Activated B cell treated with CpG ODN at 0.5 μM for 24 hours (primary cell): Measurements from ENCODE around the gene R3HDM2. TPM values are rescaled to one million over a fixed set of nuclear protein-coding genes. Genes with fewer than 3 reads are reported as not detected.
"Not testable (repeated sequence)": the region's sequence is repeated elsewhere in the genome, so short reads cannot be mapped to it uniquely, and the experiment has no call there.

Source experiments
- ATAC-seq: fragments of 200-7000 bp; cut with Tn5 transposase; one replicate; pipeline ENCODE4 v1.10.0; 2021; ENCODE audit warnings: low read depth, mild to moderate bottlenecking, moderate library complexity
- CTCF ChIA-PET: fragments of 350-600 bp; sonication (Branson Sonifier 250); formaldehyde crosslinking; loops from one replicate; lab custom pipeline; 2021; ENCODE audit warnings: antibody characterized with exemption; lab: Charles Lee
- POLR2A ChIA-PET: fragments of 350-600 bp; sonication (Branson Sonifier 250); formaldehyde crosslinking; loops from one replicate; lab custom pipeline; 2021; ENCODE audit warnings: antibody characterized with exemption; lab: Charles Lee
- DNase-seq: peaks from one replicate; pipeline ENCODE4 v3.0.0; 2022
- H3K27ac Mint-ChIP-seq: one replicate; pipeline ENCODE4 v1.8.0; 2020; ENCODE audit warnings: mixed read lengths
- H3K27me3 Mint-ChIP-seq: one replicate; pipeline ENCODE4 v1.8.0; 2021; ENCODE audit warnings: mixed read lengths
- H3K36me3 Mint-ChIP-seq: one replicate; pipeline ENCODE4 v1.8.0; 2021; ENCODE audit warnings: low read depth, mixed read lengths
- H3K4me1 Mint-ChIP-seq: one replicate; pipeline ENCODE4 v1.8.0; 2021; ENCODE audit warnings: mixed read lengths
- H3K4me3 Mint-ChIP-seq: one replicate; pipeline ENCODE4 v1.8.0; 2020; ENCODE audit warnings: mild to moderate bottlenecking, mixed read lengths
- H3K9me3 Mint-ChIP-seq: one replicate; pipeline ENCODE4 v1.8.0; 2020; ENCODE audit warnings: mixed read lengths
- CTCF ChIP-seq: fragments of 200-600 bp; IDR thresholded peaks from one replicate; pipeline ENCODE4 v1.8.0; 2022; ENCODE audit warnings: antibody characterized with exemption, mild to moderate bottlenecking
- intact Hi-C: fragments of 100-400 bp; cut with micrococcal nuclease; formaldehyde crosslinking; loops from one replicate; pipeline ENCODE4 v1.15.1; 2024
- total RNA-seq: library from RNA; stranded (reverse); gene quantifications from 2 replicates; pipeline ENCODE4 v1.2.3, GENCODE V29; 2022

The R3HDM2 gene
- total RNA-seq, 1 donor from 2014 or later: 75.6 TPM

- POLR2A ChIA-PET: no interaction called here
Measured at GRCh38 chr12:57320639-57321038, 110.2 kb downstream of the R3HDM2 start.

GRCh38 chr12:57319678-57320469 is 111.0 kb downstream of the R3HDM2 start:
- no peak for ATAC-seq
- Mint-ChIP-seq H3K36me3 (peaks cover 16% of the 10 kb centered on the region), H3K4me3 (no peak overlapping the region), H3K27me3 (no peaks in the 10 kb centered on the region), H3K4me1 (no peaks in the 10 kb centered on the region), H3K27ac (no peak overlapping the region), H3K9me3 (no peaks in the 10 kb centered on the region)
- intact Hi-C loops: loop anchor here (10.0 kb wide), 1 partner anchor 75 kb away; no protein-coding TSS in a partner anchor
- POLR2A ChIA-PET: no interaction called here
- CTCF ChIA-PET: no interaction called here
- DNase-seq: no peak
- no peak for TF ChIP-seq CTCF

More at GRCh38 chr12:57320639-57321038, 110.2 kb downstream of the R3HDM2 start:
- ATAC-seq (no peak), DNase-seq (no peak)
- Mint-ChIP-seq H3K4me3 (no peak overlapping the region), H3K27me3 (no peaks in the 10 kb centered on the region), H3K27ac (no peak overlapping the region), H3K36me3 (peaks cover 16% of the 10 kb centered on the region), H3K9me3 (no peaks in the 10 kb centered on the region), H3K4me1 (peaks cover 4% of the 10 kb centered on the region)
- intact Hi-C loops: loop anchor here (10.0 kb wide), 1 partner anchor 74 kb away; no protein-coding TSS in a partner anchor
- CTCF ChIA-PET: no interaction called here
- no peak for TF ChIP-seq CTCF

GRCh38 chr12:57315681-57316080 is 115.2 kb downstream of the R3HDM2 start:
- H3K9me3 Mint-ChIP-seq: no peaks in the 10 kb centered on the region
- no peak for TF ChIP-seq CTCF
- DNase-seq (no peak), ATAC-seq (no peak)
- CTCF ChIA-PET: no interaction called here
- no peaks in the 10 kb centered on the region for H3K27me3 Mint-ChIP-seq
- intact Hi-C loops: no loop called here
- peaks cover 26% of the 10 kb centered on the region for H3K36me3 Mint-ChIP-seq
- H3K27ac Mint-ChIP-seq: no peak overlapping the region
- no peaks in the 10 kb centered on the region for H3K4me1 Mint-ChIP-seq
- POLR2A ChIA-PET: no interaction called here
- H3K4me3 Mint-ChIP-seq: no peak overlapping the region

GRCh38 chr12:57312287-57312686 is 118.6 kb downstream of the R3HDM2 start:
- H3K27me3 Mint-ChIP-seq, ATAC-seq, CTCF ChIA-PET, H3K9me3 Mint-ChIP-seq, H3K4me1 Mint-ChIP-seq, POLR2A ChIA-PET, H3K27ac Mint-ChIP-seq, DNase-seq, intact Hi-C loops, H3K4me3 Mint-ChIP-seq: not testable (repeated sequence)
- peaks cover 47% of the 10 kb centered on the region for H3K36me3 Mint-ChIP-seq

GRCh38 chr12:57309420-57309819 is 121.4 kb downstream of the R3HDM2 start:
- Mint-ChIP-seq H3K4me1 (no peaks in the 10 kb centered on the region), H3K27ac (no peak overlapping the region), H3K36me3 (peaks cover 58% of the 10 kb centered on the region), H3K9me3 (peaks cover 6% of the 10 kb centered on the region), H3K27me3 (no peaks in the 10 kb centered on the region), H3K4me3 (no peak overlapping the region)
- POLR2A ChIA-PET: no interaction called here
- ATAC-seq (no peak), DNase-seq (no peak)
- intact Hi-C loops: no loop called here
- CTCF ChIA-PET: interaction anchor here (3.6 to 4.9 kb wide), 2 partner anchors 145 to 149 kb away, joined by 22 to 58 read pairs; partner anchors contain the start of gene INHBE
- no peak for TF ChIP-seq CTCF
